ENCODE data around the gene BABAM2. TPM values are rescaled to one million over a fixed set of nuclear protein-coding genes. Genes with fewer than 3 reads are reported as not detected.

BABAM2 gene
- total and polyA plus RNA-seq, 10 of the 15 experiments (the other 5 are each of a cell fraction or from before 2014, with no cell fraction given) = 30.7 to 59.9 (median 44.5) TPM

DNA sequence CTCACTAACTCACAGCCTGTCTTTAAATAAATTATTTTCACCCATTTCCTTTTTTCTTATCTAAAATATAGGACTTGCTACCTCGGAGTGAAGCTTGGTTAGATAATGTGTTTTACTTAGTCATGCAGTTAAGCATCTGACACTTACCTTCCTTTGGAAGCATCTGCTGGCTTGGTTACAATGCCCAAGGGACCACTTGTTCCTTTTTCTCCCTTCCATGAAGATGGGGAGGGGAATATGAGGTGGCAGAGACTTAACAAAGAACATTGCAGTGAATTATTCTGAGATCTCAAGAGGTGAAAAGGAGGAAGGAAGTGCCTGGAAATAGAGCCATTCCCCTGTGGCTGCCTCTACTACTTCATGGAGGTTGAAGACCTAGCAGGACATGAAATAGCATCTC is 356.8 kb downstream of the BABAM2 start:
- no peaks in the 10 kb centered on the region for H3K9me3 ChIP-seq (replicated peaks; ENCODE audit: control insufficient read depth, insufficient read depth, low read length)
- H2AFZ ChIP-seq (ENCODE audit: control insufficient read depth, low read depth, low read length) = no peak overlapping the region
- H3K27ac ChIP-seq (ENCODE audit: control insufficient read depth, insufficient read depth) = no peak overlapping the region
- no peak overlapping the region for H3K4me2 ChIP-seq (ENCODE audit: control insufficient read depth, insufficient read depth)
- peaks cover 7% of the 10 kb centered on the region; the same call in 1 of the 2 replicates for H3K4me1 ChIP-seq (ENCODE audit: control insufficient read depth, insufficient read depth, low read length)
- H3K27me3 ChIP-seq (replicated peaks in 1 of 2; ENCODE audit: control insufficient read depth in 2 of 2, insufficient read depth in 2 of 2, low read length in 1 of 2) = no peaks in the 10 kb centered on the region
- no TSS peak for BruUV-seq (replicated peaks)
- ChIA-PET CTCF (no interaction called here), RAD21 (ENCODE audit: unreplicated experiment) (no interaction called here), SMC1A (ENCODE audit: uncharacterized antibody, unreplicated experiment) (interaction anchor here (1.7 kb wide), 1 partner anchor 9 kb away, joined by 5 read pairs; no protein-coding TSS in a partner anchor), POLR2A (interaction anchor here (0.6 kb wide), 1 partner anchor 24 kb away, joined by 3 read pairs; no protein-coding TSS in a partner anchor)
- intact Hi-C loops (cut with micrococcal nuclease; ENCODE audit: unreplicated experiment) (no loop called here), in situ Hi-C loops (cut with MboI) (no loop called here)
- no peaks in the 10 kb centered on the region for H3K79me2 ChIP-seq (ENCODE audit: control insufficient read depth, insufficient read depth, low read length)
- DNase-seq (ENCODE audit: low read depth, low spot score) (no peak), ATAC-seq (no peak), FAIRE-seq (no peak)
- no peaks in the 10 kb centered on the region for H4K20me1 ChIP-seq (ENCODE audit: control insufficient read depth, insufficient read depth)
- no peak overlapping the region for H3K9ac ChIP-seq (ENCODE audit: control insufficient read depth, insufficient read depth, low read length)
- WGBS (ENCODE audit: insufficient coverage, insufficient replicate concordance, low lambda C conversion rate, missing lambda C conversion rate) = 8% methylated on average over 1 of the region's 1 CpG
- no peaks in the 10 kb centered on the region for H3K36me3 ChIP-seq (ENCODE audit: control insufficient read depth in 2 of 2, insufficient read depth in 2 of 2, low read length in 1 of 2)
- TF ChIP-seq NFXL1 (IDR thresholded peaks at IDR 0.05; ENCODE audit: borderline replicate concordance) (no peak), IRF3 (IDR thresholded peaks at IDR 0.05) (no peak), GABPA (IDR thresholded peaks at IDR 0.05; ENCODE audit: low read depth) (no peak), RB1 (IDR thresholded peaks at IDR 0.05; ENCODE audit: borderline replicate concordance) (no peak), SP1 (IDR thresholded peaks at IDR 0.05; ENCODE audit: low read depth, low read length) (no peak), ZNF274 (IDR thresholded peaks at IDR 0.05; ENCODE audit: insufficient read depth, insufficient read length) (no peak), TARDBP (IDR thresholded peaks at IDR 0.05; ENCODE audit: borderline replicate concordance) (no peak), RCOR1 (conservative IDR thresholded peaks at IDR 0.05; ENCODE audit: low read depth, low read length) (no peak), SMAD5 (IDR thresholded peaks at IDR 0.05; ENCODE audit: low read depth) (no peak), GATAD2B (conservative IDR thresholded peaks at IDR 0.05; ENCODE audit: low read depth) (no peak), SRF (IDR thresholded peaks at IDR 0.05; ENCODE audit: low read depth in 2 of 2, low read length in 2 of 2) (no peak), PAX8 (IDR thresholded peaks at IDR 0.05) (no peak), HSF1 (IDR thresholded peaks at IDR 0.05; ENCODE audit: low read depth, low read length) (no peak)
- TF ChIP-seq, protein P1, sequence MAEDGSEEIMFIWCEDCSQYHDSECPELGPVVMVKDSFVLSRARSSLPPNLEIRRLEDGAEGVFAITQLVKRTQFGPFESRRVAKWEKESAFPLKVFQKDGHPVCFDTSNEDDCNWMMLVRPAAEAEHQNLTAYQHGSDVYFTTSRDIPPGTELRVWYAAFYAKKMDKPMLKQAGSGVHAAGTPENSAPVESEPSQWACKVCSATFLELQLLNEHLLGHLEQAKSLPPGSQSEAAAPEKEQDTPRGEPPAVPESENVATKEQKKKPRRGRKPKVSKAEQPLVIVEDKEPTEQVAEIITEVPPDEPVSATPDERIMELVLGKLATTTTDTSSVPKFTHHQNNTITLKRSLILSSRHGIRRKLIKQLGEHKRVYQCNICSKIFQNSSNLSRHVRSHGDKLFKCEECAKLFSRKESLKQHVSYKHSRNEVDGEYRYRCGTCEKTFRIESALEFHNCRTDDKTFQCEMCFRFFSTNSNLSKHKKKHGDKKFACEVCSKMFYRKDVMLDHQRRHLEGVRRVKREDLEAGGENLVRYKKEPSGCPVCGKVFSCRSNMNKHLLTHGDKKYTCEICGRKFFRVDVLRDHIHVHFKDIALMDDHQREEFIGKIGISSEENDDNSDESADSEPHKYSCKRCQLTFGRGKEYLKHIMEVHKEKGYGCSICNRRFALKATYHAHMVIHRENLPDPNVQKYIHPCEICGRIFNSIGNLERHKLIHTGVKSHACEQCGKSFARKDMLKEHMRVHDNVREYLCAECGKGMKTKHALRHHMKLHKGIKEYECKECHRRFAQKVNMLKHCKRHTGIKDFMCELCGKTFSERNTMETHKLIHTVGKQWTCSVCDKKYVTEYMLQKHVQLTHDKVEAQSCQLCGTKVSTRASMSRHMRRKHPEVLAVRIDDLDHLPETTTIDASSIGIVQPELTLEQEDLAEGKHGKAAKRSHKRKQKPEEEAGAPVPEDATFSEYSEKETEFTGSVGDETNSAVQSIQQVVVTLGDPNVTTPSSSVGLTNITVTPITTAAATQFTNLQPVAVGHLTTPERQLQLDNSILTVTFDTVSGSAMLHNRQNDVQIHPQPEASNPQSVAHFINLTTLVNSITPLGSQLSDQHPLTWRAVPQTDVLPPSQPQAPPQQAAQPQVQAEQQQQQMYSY (CRISPR knock-in tag; IDR thresholded peaks at IDR 0.05) = no peak
- TF ChIP-seq, protein P2, sequence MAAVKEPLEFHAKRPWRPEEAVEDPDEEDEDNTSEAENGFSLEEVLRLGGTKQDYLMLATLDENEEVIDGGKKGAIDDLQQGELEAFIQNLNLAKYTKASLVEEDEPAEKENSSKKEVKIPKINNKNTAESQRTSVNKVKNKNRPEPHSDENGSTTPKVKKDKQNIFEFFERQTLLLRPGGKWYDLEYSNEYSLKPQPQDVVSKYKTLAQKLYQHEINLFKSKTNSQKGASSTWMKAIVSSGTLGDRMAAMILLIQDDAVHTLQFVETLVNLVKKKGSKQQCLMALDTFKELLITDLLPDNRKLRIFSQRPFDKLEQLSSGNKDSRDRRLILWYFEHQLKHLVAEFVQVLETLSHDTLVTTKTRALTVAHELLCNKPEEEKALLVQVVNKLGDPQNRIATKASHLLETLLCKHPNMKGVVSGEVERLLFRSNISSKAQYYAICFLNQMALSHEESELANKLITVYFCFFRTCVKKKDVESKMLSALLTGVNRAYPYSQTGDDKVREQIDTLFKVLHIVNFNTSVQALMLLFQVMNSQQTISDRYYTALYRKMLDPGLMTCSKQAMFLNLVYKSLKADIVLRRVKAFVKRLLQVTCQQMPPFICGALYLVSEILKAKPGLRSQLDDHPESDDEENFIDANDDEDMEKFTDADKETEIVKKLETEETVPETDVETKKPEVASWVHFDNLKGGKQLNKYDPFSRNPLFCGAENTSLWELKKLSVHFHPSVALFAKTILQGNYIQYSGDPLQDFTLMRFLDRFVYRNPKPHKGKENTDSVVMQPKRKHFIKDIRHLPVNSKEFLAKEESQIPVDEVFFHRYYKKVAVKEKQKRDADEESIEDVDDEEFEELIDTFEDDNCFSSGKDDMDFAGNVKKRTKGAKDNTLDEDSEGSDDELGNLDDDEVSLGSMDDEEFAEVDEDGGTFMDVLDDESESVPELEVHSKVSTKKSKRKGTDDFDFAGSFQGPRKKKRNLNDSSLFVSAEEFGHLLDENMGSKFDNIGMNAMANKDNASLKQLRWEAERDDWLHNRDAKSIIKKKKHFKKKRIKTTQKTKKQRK (IDR thresholded peaks at IDR 0.05; ENCODE audit: low read depth, low read length) = no peak
- TF ChIP-seq, protein P3, sequence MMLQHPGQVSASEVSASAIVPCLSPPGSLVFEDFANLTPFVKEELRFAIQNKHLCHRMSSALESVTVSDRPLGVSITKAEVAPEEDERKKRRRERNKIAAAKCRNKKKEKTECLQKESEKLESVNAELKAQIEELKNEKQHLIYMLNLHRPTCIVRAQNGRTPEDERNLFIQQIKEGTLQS (IDR thresholded peaks at IDR 0.05; ENCODE audit: borderline replicate concordance, extremely low read depth, low read depth, low read length) = no peak
- H3K4me3 ChIP-seq = no peak overlapping the region
